Neuron (in vitro differentiated cells): Measurements from ENCODE around the gene LFNG.

Experiments used
- H2AFZ ChIP-seq: one replicate; pipeline ENCODE4 v1.6.1; 2013; ENCODE audit warnings: low read depth, mild to moderate bottlenecking, inconsistent platforms, low read length, moderate library complexity
- H3K27me3 ChIP-seq: one replicate; pipeline ENCODE4 v1.6.1; 2013; ENCODE audit warnings: low read length; ENCODE audit not compliant: insufficient read depth
- H3K36me3 ChIP-seq: one replicate; pipeline ENCODE4 v1.6.1; 2013; ENCODE audit warnings: low read length; ENCODE audit not compliant: insufficient read depth
- H3K4me1 ChIP-seq: one replicate; pipeline ENCODE4 v1.6.1; 2013; ENCODE audit warnings: low read length; ENCODE audit not compliant: insufficient read depth
- H3K4me3 ChIP-seq: 2 replicates; pipeline ENCODE4 v1.5.1; 2013; ENCODE audit warnings: mild to moderate bottlenecking, low read length, moderate library complexity
- H3K9me3 ChIP-seq: one replicate; pipeline ENCODE4 v1.6.1; 2013; ENCODE audit warnings: low read length

LFNG gene

DNA sequence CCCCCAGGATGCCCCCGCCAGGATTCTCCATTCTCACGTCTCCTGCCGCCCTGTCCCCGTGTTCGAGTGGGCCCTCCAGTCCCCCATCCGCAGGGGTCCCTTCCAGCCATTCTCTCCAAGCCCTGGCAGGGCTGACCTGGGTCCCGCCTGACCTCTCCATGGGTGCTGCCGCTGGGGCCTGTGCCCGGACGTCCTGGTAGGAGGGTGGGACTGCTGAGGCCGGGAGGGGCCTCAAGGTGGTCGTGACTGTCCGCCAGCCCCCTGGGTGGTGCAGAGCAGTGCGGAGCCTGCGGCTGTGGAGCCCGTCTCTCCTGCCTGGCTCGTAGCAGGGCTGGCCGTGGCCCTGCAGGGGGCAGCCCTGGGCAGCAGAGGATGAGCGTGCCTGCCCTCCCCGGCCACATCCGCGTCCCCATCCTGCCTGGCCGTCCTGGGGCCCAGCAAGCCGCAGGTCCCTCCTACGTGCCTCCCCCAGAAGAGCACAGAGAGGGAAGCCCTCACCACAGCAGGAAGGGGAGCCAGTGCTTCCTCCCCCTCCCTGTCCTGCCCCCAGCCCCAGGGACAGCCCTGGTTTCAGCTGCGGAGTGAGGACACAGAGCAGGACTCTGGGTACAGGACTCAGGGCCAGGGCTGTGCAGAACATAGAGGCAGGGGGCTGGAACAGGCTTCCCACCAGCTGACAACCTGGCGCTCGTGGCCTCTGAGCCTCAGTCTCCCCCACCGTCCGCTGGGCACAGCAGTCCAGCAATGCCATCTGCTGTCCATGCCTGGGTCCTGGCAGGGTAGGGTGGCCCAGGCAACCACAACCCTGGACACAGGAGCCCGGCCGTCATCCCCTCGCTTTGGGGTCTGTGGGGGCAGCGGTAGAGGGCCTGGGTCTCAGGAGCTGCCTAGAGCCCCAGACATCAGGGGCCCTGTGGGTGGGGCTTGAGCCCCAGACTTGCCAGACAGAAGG, 41.9 kb upstream of the LFNG start:
- Histone ChIP-seq H2AFZ (no peak overlapping the region), H3K4me3 (no peak overlapping the region), H3K27me3 (no peaks in the 10 kb centered on the region), H3K4me1 (peaks cover 37% of the 10 kb centered on the region), H3K9me3 (no peaks in the 10 kb centered on the region), H3K36me3 (no peaks in the 10 kb centered on the region)

GRCh38 chr7:2478399-2478785, 41.2 kb upstream of the LFNG start:
- H3K4me1 ChIP-seq, result peaks cover 34% of the 10 kb centered on the region
- no peak overlapping the region for H3K4me3 ChIP-seq
- H2AFZ ChIP-seq, result no peak overlapping the region
- no peaks in the 10 kb centered on the region for H3K9me3 ChIP-seq
- no peaks in the 10 kb centered on the region for H3K27me3 ChIP-seq
- H3K36me3 ChIP-seq, result no peaks in the 10 kb centered on the region

- Histone ChIP-seq H2AFZ (no peak overlapping the region), H3K4me1 (peaks cover 34% of the 10 kb centered on the region), H3K4me3 (no peak overlapping the region), H3K27me3 (no peaks in the 10 kb centered on the region), H3K36me3 (no peaks in the 10 kb centered on the region), H3K9me3 (no peaks in the 10 kb centered on the region)
Measured at GRCh38 chr7:2478800-2479199, 40.8 kb upstream of the LFNG start.

- peaks cover 34% of the 10 kb centered on the region for H3K4me1 ChIP-seq
- no peak overlapping the region for H3K4me3 ChIP-seq
- H2AFZ ChIP-seq, result no peak overlapping the region
- H3K36me3 ChIP-seq, result no peaks in the 10 kb centered on the region
- H3K9me3 ChIP-seq, result no peaks in the 10 kb centered on the region
- H3K27me3 ChIP-seq, result no peaks in the 10 kb centered on the region
Measured at GRCh38 chr7:2479276-2480069, 40.1 kb upstream of the LFNG start.

DNA sequence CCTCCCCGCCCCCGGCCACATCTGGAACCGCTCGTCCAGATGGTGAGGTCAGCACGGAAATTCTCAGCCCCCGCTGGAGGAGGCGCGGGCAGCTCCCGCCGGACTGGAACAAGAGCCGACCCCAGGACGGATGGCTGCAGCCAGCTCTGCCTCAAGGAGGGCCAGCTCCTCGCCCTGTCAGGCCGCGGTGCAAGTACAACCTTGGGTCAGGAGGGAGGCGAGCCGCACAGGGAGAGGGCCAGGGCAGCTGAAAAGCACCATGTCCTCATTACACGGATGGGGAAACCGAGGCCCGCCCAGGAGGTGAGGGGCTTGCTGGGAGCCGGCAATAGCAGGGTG, 39.5 kb upstream of the LFNG start:
- Histone ChIP-seq H3K4me3 (no peak overlapping the region), H3K4me1 (peaks cover 34% of the 10 kb centered on the region), H3K36me3 (no peaks in the 10 kb centered on the region), H3K27me3 (no peaks in the 10 kb centered on the region), H3K9me3 (no peaks in the 10 kb centered on the region), H2AFZ (no peak overlapping the region)

- Histone ChIP-seq H3K4me3 (no peak overlapping the region), H3K27me3 (no peaks in the 10 kb centered on the region), H3K36me3 (no peaks in the 10 kb centered on the region), H3K4me1 (peaks cover 33% of the 10 kb centered on the region), H3K9me3 (no peaks in the 10 kb centered on the region), H2AFZ (no peak overlapping the region)
Measured at GRCh38 chr7:2481195-2481594, 38.4 kb upstream of the LFNG start.

DNA sequence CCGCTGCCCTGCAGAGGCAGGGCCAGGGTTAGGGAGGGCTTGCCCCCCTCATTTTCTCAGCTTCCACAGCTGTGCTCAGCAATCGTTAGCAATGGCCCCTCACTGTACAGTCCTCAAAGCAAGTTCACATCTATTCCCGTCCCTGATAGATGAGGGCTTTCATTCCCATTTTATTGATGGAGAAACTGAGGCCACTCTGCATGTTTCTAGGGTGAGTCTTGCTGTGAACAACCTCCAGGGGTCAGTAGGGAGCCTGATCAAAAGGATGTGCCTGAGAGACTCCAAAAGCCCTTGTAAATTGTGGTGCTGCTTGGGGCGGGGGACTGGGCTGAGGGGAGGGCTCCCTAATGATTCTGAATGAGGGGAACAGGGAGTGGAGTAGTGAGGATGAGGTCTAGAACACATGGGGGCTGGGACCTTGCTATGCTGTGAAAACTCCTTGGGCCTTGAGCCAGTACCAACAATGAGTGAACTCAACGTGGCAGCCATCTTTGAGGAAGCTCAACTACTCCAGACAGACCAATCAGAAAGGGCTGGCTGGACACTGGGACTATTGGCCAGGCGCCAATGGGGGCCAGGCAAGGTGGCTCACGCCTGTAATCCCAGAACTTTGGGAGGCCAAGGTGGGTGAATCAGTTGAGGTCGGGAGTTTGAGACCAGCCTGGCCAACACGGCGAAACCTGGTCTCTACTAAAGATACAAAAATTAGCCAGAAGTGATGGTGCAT, 36.7 kb upstream of the LFNG start:
- H3K4me1 ChIP-seq, result peaks cover 18% of the 10 kb centered on the region
- H3K4me3 ChIP-seq, result no peak overlapping the region
- no peaks in the 10 kb centered on the region for H3K9me3 ChIP-seq
- H3K27me3 ChIP-seq, result no peaks in the 10 kb centered on the region
- H3K36me3 ChIP-seq, result no peaks in the 10 kb centered on the region
- no peak overlapping the region for H2AFZ ChIP-seq

DNA sequence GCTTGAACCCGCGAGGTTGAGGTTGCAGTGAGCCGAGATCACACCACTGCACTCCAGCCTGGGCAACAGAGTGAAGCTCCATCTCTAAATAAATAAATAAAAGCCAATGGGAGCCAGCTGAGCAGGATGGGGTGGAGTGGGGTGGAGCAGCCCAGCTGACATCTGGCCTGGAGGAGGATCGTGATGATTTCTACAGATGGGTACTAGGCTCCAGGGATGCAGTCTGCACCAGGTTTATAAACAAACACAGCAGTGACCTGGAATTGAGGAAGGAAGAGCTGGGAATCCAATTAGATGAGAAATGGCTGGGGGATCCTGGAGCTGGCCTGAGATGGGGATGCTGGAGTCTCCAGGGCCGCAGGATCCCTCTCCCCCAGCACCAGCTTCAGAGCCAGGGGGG, 36.1 kb upstream of the LFNG start:
- Histone ChIP-seq H2AFZ (no peak overlapping the region), H3K4me1 (peaks cover 16% of the 10 kb centered on the region), H3K4me3 (no peak overlapping the region), H3K36me3 (no peaks in the 10 kb centered on the region), H3K9me3 (no peaks in the 10 kb centered on the region), H3K27me3 (no peaks in the 10 kb centered on the region)

- Histone ChIP-seq H3K4me1 (peaks cover 14% of the 10 kb centered on the region), H3K27me3 (no peaks in the 10 kb centered on the region), H2AFZ (no peak overlapping the region), H3K9me3 (no peaks in the 10 kb centered on the region), H3K36me3 (no peaks in the 10 kb centered on the region), H3K4me3 (no peak overlapping the region)
Measured at GRCh38 chr7:2484868-2485267, 34.7 kb upstream of the LFNG start.

DNA sequence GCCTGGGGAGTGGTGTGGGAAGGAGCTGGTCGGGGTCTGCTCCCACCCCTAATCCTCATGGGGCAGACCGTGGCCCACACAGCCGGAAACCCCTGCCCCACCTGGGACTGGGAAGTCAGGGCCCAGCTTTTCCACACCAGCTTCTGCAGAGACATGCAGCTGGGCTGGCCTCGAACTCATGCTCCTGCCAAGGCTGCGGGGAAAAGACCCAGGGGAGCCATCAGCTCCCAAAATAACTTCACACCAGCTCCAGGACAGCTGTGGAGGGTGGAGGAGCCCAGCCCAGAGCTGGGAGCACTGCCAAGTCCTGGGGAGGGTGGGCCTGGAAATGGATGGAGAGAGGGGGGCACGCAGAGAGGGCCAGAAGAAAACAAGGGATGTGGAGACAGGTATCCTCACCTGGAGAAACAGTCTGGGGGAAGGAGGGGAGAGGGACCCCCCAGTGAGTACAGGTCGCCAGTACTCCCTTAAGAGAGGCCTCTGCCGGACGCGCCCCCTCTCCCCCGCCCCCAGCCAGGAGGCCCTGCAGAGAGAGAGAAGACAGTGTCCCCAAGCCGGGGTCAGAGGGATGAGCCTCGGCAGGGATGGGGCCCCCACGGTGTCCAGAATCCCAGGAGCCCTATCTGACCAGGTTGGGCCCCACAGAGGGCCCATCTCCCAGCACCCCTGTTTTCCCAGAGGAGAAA, 31.8 kb upstream of the LFNG start:
- no peaks in the 10 kb centered on the region for H3K36me3 ChIP-seq
- no peaks in the 10 kb centered on the region for H3K9me3 ChIP-seq
- no peak overlapping the region for H3K4me3 ChIP-seq
- peaks cover 11% of the 10 kb centered on the region for H3K4me1 ChIP-seq
- no peak overlapping the region for H2AFZ ChIP-seq
- H3K27me3 ChIP-seq, result no peaks in the 10 kb centered on the region

GRCh38 chr7:2488272-2488645, 31.3 kb upstream of the LFNG start:
- Histone ChIP-seq H3K36me3 (no peaks in the 10 kb centered on the region), H3K4me1 (peaks cover 13% of the 10 kb centered on the region), H3K27me3 (no peaks in the 10 kb centered on the region), H2AFZ (no peak overlapping the region), H3K4me3 (no peak overlapping the region), H3K9me3 (no peaks in the 10 kb centered on the region)

DNA sequence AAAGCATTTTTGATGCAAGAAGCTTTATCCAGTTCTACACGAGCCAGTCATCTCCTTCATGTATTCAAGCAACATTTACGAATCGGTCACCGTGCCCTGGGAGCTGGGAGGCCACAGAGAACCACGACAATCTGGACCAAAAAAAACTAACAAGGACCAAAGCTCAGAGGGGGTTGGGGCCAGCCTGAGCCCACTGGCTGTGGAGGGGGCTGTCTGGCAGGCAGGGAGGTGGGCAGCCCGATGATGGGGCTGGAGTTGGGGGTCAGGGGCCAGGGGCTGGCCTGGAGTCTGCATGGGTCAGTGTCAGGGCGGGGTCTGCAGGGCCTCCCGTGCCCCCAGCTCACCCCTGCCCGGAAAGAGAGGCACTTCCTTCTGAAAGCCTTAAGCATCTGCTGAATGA, 30.9 kb upstream of the LFNG start:
- Histone ChIP-seq H3K4me3 (no peak overlapping the region), H3K27me3 (no peaks in the 10 kb centered on the region), H3K36me3 (no peaks in the 10 kb centered on the region), H3K9me3 (no peaks in the 10 kb centered on the region), H3K4me1 (peaks cover 16% of the 10 kb centered on the region), H2AFZ (no peak overlapping the region)
